Iris pigment epithelial cell (primary cell): Measurements from ENCODE around the gene ZNF143.
"Not testable (repeated sequence)": the region's sequence is repeated elsewhere in the genome, so short reads cannot be mapped to it uniquely, and the experiment has no call there.

ENCODE experiments used
- DNase-seq: peaks from one replicate; pipeline ENCODE4 v3.0.0-alpha.2; 2011; ENCODE audit warnings: low read depth

Gene ZNF143

GRCh38 chr11:9460322-9461062, at the start of gene ZNF143:
Gene ZNF143, plus strand, starts transcription at chr11:9461012. Its CDS starts 10,297 bp downstream, at chr11:9471309.
- peak; percentile 100 for DNase-seq

GRCh38 chr11:9428706-9429105, 32.1 kb upstream of the ZNF143 start:
- no peak for DNase-seq

- DNase-seq: peak; percentile 39
These were observed 22.2 kb upstream of the ZNF143 start for GRCh38 chr11:9438611-9439010.

GRCh38 chr11:9446230-9446629, 14.6 kb upstream of the ZNF143 start:
- no peak for DNase-seq

GRCh38 chr11:9448576-9449352, 12.0 kb upstream of the ZNF143 start:
- no peak for DNase-seq

- DNase-seq: not testable (repeated sequence)
These were observed 8.8 kb upstream of the ZNF143 start for GRCh38 chr11:9452023-9452422.

- no peak for DNase-seq
These were observed 5.1 kb upstream of the ZNF143 start for GRCh38 chr11:9455722-9456121.

GRCh38 chr11:9459667-9460321, 1.0 kb upstream of the ZNF143 start:
- DNase-seq: peak; percentile 67

GRCh38 chr11:9461063-9461759, 399 bp downstream of the ZNF143 start:
- peak; percentile 84 for DNase-seq

GRCh38 chr11:9461760-9462134, 935 bp downstream of the ZNF143 start:
- peak; percentile 23 for DNase-seq

- peak; percentile 23 for DNase-seq
These were observed 1.5 kb downstream of the ZNF143 start for GRCh38 chr11:9462172-9462799.

GRCh38 chr11:9462806-9463537, 2.2 kb downstream of the ZNF143 start:
- DNase-seq: peak; percentile 12

GRCh38 chr11:9470765-9471164, 10.0 kb downstream of the ZNF143 start:
- DNase-seq: no peak

- no peak for DNase-seq
These were observed 12.6 kb downstream of the ZNF143 start for GRCh38 chr11:9473408-9473807.

- no peak for DNase-seq
These were observed 19.1 kb downstream of the ZNF143 start for GRCh38 chr11:9479899-9480298.

- peak; percentile 57 for DNase-seq
These were observed 28.4 kb downstream of the ZNF143 start for GRCh38 chr11:9489080-9489765.

GRCh38 chr11:9490376-9490775, 29.6 kb downstream of the ZNF143 start:
- DNase-seq: no peak

GRCh38 chr11:9493492-9493891, 32.7 kb downstream of the ZNF143 start:
- no peak for DNase-seq

- DNase-seq: no peak
These were observed 33.5 kb downstream of the ZNF143 start for GRCh38 chr11:9494316-9494715.

GRCh38 chr11:9495803-9496514, 35.1 kb downstream of the ZNF143 start:
- no peak for DNase-seq
